HG03025 (cell line): ENCODE results near the gene CKAP2.
A peak's percentile ranks its signal among the peaks of the same experiment; 100 is the strongest.
"Not testable (repeated sequence)": the region's sequence is repeated elsewhere in the genome, so short reads cannot be mapped to it uniquely, and the experiment has no call there.

ENCODE experiments used
- ATAC-seq: cut with Tn5 transposase; IDR thresholded peaks from one replicate; pipeline ENCODE4 v1.9.1; 2021; ENCODE audit warnings: mild to moderate bottlenecking, moderate library complexity; ENCODE audit not compliant: unreplicated experiment, low FRiP score

CKAP2 gene

DNA sequence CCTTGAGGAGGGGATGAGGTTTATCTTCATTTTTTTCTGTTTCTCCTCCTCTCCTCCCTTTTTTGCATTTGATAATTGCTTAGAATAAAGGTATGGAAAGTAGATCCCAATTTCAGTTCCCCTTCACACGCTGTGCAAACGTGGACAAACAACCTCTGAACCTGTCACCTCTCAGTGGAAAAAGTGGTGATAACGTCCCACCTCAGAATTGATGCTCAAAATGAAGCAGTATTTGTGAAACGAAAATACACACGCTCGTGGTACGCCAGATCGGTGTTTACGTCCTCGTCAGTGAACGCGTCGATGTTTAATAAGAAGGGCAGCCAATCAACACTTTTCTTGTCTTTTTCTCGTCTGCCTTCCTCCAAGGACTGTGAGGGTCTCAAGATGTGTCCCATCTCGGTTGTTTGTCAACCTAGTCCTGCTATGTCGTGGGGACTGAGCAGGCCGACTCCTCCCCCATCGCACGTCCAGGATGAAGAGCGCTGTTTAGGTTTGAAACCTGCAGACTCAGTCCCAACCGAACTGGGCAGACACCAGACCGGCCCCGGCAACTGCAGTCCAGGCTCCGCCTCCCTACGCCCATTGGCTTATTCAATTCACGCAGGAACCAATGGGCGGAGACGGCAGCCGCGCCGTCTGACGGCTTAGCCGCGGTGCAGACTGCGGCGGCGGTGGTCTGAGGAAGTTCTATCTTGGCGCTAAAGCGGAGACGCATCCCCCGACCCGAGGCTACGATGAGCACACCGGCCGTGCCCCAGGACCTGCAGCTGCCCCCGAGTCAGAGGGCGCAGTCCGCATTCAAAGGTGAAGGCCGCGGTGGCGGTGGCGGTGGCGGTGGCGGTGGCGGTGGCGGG is at the start of gene CKAP2:
TSS of gene CKAP2 (plus strand) at position 659 of the 857 bp plus-strand sequence. CDS start at position 738, 79 bp downstream.
- ATAC-seq = peak; percentile 65

GRCh38 chr13:52405767-52406494 is 49.3 kb upstream of the CKAP2 start, which contains the start of gene THSD1:
Gene THSD1, minus strand, starts transcription at chr13:52406172. Its CDS starts 3,572 bp downstream, at chr13:52402600.
- ATAC-seq = no peak

GRCh38 chr13:52406629-52407028 is 48.6 kb upstream of the CKAP2 start:
- ATAC-seq = no peak

GRCh38 chr13:52407436-52407835 is 47.8 kb upstream of the CKAP2 start:
- ATAC-seq = not testable (repeated sequence)

DNA sequence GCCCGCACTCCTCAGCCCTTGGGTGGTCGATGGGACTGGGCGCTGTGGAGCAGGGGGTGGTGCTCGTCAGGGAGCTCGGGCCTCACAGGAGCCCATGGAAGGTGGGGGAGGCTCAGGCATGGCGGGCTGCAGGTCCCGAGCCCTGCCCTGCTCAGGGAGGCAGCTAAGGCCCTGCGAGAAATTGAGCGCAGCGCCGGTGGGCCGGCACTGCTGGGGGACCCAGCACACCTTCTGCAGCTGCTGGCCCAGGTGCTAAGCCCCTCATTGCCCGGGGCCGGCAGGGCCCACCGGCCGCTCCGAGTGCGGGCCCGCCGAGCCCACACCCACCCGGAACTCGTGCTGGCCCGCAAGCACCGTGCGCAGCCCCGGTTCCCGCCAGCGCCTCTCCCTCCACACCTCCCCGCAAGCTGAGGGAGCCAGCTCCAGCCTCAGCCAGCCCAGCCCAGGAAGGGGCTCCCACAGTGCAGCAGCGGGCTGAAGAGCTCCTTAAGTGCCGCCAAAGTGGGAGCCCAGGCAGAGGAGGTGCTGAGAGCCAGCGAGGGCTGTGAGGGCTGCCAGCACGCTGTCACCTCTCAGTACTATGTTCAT is 47.1 kb upstream of the CKAP2 start:
- not testable (repeated sequence) for ATAC-seq

DNA sequence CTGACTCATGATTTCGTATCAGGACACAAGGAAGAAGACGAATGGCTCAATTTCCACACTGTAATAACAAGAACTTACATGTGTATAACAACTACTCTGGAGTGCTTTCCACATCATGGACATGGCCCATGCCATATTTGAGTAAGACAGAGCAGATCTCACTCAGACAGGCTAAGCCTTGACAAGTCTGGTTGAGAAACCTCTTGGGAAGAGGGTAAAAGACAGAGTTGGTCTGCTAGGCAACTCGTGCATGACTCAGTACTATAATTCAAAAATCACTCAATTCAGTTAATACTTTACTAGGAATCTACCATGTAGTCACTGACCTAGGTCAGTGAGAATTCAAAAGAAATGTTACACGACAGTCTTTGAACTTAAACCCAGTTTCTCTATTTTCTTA is 43.6 kb upstream of the CKAP2 start:
- no peak for ATAC-seq

DNA sequence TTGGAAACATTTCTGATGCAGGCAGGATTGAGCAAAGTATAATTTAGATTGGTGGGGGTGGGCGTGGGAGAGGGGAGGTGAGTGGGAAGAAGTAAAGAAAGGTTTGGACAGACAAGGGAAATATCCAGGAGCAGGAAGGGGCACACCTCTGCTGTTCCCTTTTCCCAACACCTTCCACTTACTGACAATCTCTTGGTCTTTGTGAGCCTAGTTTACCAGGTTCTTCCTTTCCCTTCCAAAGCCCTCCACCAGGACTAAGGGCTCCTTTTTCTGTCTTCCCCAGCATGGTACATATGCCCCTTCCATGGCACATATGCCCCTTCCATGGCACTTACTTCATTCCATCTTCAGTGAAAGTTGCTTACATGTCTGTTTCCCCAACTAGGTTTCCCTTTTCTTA is 43.1 kb upstream of the CKAP2 start:
- no peak for ATAC-seq

- ATAC-seq = no peak
Observed at GRCh38 chr13:52414051-52414450, 41.2 kb upstream of the CKAP2 start.

DNA sequence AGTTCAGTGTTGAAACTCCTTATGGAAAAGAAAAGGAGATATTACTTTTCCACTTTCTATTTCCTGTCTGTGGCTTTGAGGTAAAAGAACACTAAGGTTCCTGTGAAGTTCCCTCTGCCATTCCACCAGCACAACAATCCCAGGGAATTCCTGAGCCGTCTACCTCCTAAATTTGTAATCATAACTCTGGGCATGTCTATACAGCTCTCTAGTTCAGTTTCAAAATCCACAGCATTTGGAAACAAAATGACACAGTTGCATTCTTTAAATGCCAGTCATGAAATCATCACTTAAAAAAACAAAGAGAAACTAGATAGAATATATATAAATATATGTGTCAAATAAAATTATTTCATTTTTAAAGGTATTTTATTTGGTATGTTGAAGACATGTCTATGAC is 40.3 kb upstream of the CKAP2 start:
- ATAC-seq = no peak

DNA sequence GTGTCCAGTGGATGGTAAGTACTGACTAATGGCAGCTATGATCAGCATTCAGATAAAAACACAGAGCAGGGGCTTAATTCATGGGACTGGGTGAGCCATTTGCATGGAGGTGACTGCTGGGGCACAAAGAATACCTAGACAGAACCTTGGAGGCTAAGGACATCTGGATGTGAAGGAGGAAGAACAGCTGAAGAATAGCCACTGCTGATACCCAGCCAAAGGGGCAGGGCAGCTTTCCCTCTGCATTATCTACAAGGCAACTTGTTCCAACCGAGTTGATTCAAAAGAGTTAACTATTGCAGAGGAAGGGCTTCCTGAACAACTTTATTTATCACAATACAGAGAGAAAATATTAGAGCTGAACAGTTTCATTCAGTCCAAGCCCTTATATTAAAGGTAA is 36.2 kb upstream of the CKAP2 start:
- no peak for ATAC-seq

- ATAC-seq = no peak
Observed at GRCh38 chr13:52421216-52421615, 34.1 kb upstream of the CKAP2 start.

DNA sequence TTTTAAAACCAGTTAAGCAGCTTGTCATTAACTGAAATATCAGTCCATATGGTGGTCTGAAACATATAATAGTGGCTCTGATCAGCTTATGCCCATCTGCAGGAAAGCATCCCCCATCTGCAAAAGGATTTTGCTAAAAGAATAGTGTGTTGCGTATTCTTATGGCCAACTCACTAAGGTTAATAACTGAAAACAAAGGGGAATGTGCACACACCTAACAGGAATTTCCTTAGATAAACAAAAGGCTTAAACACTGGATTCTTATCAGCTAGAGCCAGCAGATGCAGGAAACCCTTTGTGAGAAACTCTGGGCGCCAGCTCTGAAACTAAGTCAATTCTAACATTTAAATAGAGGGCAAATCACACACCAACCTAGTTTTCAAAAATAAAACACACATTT is 27.0 kb upstream of the CKAP2 start:
- no peak for ATAC-seq

DNA sequence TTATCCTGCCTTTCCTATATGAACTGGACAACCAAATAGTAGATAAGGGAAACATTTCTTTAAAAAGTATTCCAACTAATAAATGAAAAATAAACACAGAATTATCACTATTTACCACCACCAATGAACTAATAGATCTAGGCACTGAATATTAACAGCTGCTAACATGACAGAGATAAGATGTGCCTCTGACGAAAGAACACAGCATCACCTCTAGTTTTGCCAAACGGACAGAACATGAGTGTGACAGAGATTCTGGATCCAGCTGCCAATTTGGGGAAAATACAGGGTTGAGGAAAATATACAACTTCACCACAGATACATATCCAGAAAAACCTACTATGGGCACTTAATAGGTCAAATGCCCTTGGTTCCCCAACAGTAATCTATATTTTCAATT is 22.8 kb upstream of the CKAP2 start:
- no peak for ATAC-seq

DNA sequence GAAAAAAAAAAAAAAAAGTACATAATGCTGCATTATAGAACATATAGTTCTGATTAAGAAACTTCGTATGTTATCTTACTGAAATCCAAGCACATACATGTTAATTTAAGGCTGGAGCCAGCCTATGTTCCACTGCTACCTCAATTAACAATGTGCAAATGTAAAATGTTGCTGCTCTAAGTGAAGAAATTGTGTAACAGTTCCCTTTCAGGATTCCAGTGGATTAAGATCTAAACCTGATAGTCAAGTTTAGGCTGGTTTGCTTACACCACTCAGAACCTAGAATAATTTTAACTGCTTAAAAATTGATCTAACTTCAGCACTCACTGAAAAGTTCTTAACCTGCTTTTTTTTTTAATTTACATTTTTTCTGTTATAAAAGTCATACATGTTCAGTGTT is 9.0 kb upstream of the CKAP2 start:
- ATAC-seq = no peak

DNA sequence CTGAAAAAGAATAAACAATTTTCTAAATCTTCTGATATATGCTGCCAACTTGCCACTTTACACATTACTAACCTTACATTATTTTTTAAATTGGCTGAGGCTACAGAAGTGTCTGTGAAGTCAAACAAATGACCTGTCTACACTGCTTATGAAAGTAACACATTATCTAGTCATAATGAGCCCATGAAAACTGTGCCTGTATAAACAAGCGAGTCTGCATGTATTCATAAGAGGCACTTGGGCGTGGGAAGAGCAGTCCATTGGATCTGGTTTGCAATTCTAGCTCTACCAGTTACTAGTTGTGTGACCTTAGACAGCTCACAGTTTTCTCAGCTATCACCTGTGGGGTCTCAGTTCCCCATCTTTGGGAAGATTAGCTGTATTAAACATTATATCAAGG is 7.9 kb upstream of the CKAP2 start:
- ATAC-seq = no peak

- no peak for ATAC-seq
Observed at GRCh38 chr13:52447815-52448552, 7.3 kb upstream of the CKAP2 start.

DNA sequence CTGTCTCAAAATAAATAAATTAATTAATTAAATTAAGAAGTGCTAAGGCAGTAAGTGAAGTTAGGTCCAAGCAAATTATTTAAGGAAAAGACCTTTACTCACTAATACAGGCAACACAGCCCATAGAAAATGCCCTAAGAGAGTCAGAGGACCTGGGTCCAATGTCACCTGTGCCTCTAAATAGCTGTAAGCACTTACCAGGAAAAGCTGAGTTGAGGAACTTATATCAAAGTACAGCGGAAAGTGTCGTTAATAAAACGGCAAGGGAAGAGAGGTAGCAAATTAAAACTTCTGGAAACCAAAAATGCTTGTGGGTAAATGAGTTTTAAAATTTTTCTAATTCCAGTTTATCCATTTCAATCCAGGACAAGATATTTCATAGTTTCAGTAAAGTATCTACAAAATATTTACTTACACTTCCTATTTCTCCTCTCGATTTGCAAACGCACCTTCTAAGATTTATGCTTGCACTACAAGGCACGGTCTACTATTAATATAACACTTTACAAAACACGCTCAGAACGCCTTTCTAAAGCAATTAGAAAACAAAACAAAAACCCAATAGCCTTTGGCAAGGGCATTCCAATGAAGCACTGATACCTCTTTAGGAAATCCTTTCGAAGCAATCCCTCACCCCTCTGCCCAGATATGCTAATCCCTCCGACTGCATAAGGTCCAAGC is 5.8 kb upstream of the CKAP2 start:
- ATAC-seq = no peak

DNA sequence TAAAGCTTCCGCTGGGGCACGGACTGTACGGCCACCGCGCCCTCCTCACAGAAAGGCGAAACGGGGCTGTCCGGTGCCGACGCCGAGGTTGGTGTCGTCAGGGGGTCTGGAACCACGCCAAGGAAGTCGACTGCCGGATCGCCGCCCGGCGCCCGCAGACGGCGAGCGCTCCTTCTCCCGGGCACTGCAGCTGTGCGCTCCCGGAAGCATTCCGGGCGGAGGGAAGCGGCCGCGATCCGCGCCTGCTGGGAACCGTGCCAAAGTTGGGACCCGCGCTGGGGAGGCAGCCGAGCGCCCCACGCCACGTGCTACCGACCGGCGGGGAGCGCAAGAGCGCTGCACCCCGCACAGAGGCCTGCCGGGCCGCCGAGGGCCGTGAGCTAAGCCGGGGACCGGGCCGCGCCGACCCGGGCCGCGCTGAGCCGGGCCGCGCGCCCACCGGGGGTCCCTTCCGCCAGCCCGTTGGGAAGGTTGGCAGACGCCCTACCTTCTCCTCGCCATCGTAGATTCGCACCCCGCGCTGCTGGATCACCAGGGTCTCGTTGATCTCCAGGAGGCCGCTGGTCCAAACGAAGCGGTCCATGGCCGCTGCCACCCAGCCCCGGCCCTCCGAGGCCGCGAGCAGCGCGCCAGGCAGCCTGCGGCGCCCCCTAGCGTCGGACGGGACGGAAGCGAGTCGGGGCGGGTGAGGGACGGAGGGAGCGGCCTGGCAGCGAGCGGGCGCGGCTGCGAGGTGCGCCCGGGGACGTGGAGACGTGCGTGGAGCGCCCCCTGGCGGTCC is 5.1 kb upstream of the CKAP2 start, which contains the start of gene VPS36:
TSS of gene VPS36 (minus strand) at position 623 of the 781 bp plus-strand sequence. CDS start at position 583, 40 bp downstream.
- peak; percentile 76 for ATAC-seq

DNA sequence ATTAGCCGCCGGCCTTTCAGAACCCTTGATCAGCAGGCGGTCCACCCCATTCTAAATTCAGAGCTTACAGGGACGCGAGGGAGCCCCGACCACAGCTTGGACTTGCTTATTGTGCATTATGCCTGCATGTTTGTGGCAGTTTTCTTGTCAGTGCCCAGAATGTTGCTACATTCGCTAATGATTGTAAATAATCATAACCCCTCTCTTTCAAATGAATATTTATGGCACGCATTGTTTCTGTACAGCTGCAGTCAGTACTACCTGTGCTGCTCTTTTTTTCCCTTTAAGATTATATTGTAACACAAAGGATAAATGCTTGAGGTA is 4.5 kb upstream of the CKAP2 start:
- no peak for ATAC-seq
